Adrenal gland (tissue), 12 donors: ENCODE results near the gene ARHGAP10. TPM values are rescaled to one million over a fixed set of nuclear protein-coding genes. Genes with fewer than 3 reads are reported as not detected.
"Not testable (repeated sequence)": the region's sequence is repeated elsewhere in the genome, so short reads cannot be mapped to it uniquely, and the experiment has no call there.

ENCODE experiments used
- DNase-seq, 7 donors: peaks; one replicate each; pipeline ENCODE4 v3.0.0-alpha.2; 2019 to 2020
- H3K27ac ChIP-seq, 5 donors: fragments of 200-600 bp; sonication (generic) in 4 of 5; 1 replicate in 3 of 5; 2 replicates in 2 of 5; pipeline versions ENCODE4 v1.5.1 to v1.8.0; 2016 to 2020; ENCODE audit warnings: mild to moderate bottlenecking in 1 of 5
- H3K27me3 ChIP-seq: fragments of 200-600 bp; 2 replicates; pipeline ENCODE4 v1.8.0; 2021
- H3K36me3 ChIP-seq, 2 donors: fragments of 200-600 bp; replicated peaks in 1 of 2; 1 replicate in 1 of 2; 2 replicates in 1 of 2; pipeline versions ENCODE4 v1.5.1 to v1.8.0; 2018 to 2022
- H3K4me1 ChIP-seq, 2 donors: fragments of 200-600 bp; replicated peaks in 1 of 2; 1 replicate in 1 of 2; 2 replicates in 1 of 2; pipeline versions ENCODE4 v1.5.1 to v1.8.0; 2018 to 2021
- H3K4me3 ChIP-seq, 4 donors: fragments of 200-600 bp; sonication (generic) in 3 of 4; one replicate each; pipeline ENCODE4 v1.5.1; 2016 to 2018
- H3K9me3 ChIP-seq, 3 donors: fragments of 200-600 bp; sonication (generic) in 1 of 3; replicated peaks in 1 of 3; 1 replicate in 2 of 3; 2 replicates in 1 of 3; pipeline versions ENCODE4 v1.5.1 to v1.8.0; 2016 to 2021
- POLR2A ChIP-seq, 2 donors: fragments of 450-650 bp; IDR thresholded peaks; one replicate each; pipeline ENCODE4 v1.6.1; 2017; ENCODE audit warnings: antibody characterized with exemption in 2 of 2, mild to moderate bottlenecking in 2 of 2, moderate library complexity in 1 of 2
- WGBS, 4 donors: extraction: QIAGEN DNeasy Blood & Tissue Kit in 2 of 4; methylation state at CpG; one replicate each; pipeline versions ENCODE4 v1.1.5 to v1.1.7; 2013 to 2017; 5-methylcytosine and 5-hydroxymethylcytosine counted together
- intact Hi-C, 2 donors: fragments of 100-400 bp; cut with DNase I; formaldehyde crosslinking; loops; one replicate each; pipeline versions ENCODE4 v1.14.1 to v1.15.0; 2022 to 2023
- polyA plus RNA-seq, 3 donors: library from polyadenylated mRNA; stranded (reverse); fragments of 200-250 nt in 2 of 3; fragments of 350-450 nt in 1 of 3; fragmentation: Illumina TruSeq in 1 of 3; extraction: RNeasy Lipid Tissue Mini Kit (QIAGEN cat#74804) in 1 of 3; gene quantifications; one replicate each; pipeline ENCODE4 v1.2.3, GENCODE V29; 2013 to 2014
- total RNA-seq, 9 donors: library from RNA; depleted of rRNA in 4 of 9; stranded (reverse); fragments of >200 nt in 4 of 9; fragments of 120-200 nt in 1 of 9; fragmentation: NEBNext Ultra II Directional in 1 of 9; extraction: Animal tissue kit (Norgen Biotek cat#: 25700) in 1 of 9; gene quantifications; one replicate each; pipeline versions ENCODE4 v1.1.0 to v1.2.4, GENCODE V29; 2013 to 2023
- TF ChIP-seq, protein P1 (sequence below), 6 experiments: fragments of 450-650 bp in 4 of 6; fragments of 200-600 bp in 2 of 6; sonication (generic) in 1 of 6; IDR thresholded peaks; 1 replicate in 5 of 6; 2 replicates in 1 of 6; pipeline versions ENCODE4 v1.5.1 to v1.8.0; 2016 to 2021; ENCODE audit warnings: antibody characterized with exemption in 6 of 6, mild to moderate bottlenecking in 2 of 6, moderate library complexity in 1 of 6
- donor health status: healthy with polysubstance abuse.
- donor health status: Bipolar disorder and iron deficiency.
- donor health status: DM: yes; HTN: yes; CAD: no.
- donor health status: DM: no; HTN: no; CAD: no.
- donor health status: DM: no; HTN: no; CAD: no.
- donor health status: DM: yes; HTN: yes; CAD: no.

Gene ARHGAP10
- total and polyA plus RNA-seq, 12 donors, result 7.0 to 40.8 (median 22.1) TPM

DNA sequence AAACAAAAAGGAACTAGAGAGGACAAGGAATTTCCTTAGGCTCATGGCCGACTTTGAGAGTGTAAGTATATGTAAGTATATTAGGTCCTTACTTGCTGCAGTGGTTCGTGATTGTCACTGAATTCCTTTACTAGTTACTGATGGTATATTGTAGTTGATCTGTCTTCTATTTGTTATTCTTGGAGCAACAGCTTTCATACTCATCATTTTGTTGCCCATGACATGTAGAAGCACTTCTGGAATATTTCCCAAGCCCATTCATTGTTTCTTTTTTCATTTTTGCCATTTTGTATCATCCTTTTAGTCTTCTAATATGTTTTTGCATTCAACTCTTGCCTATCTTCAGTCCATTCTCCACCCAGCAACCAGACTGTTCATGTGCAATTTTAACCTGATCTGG lies 170.0 kb downstream of the ARHGAP10 start:
- H3K36me3 ChIP-seq, result no peaks in the 10 kb centered on the region
- H3K27ac ChIP-seq, result no peak overlapping the region
- peaks cover 8 to 9% of the 10 kb centered on the region in 2 donors for H3K4me1 ChIP-seq
- intact Hi-C loops, result no loop called here
- no peak overlapping the region for H3K4me3 ChIP-seq
- no peak for DNase-seq
- TF ChIP-seq POLR2A (IDR thresholded peaks at IDR 0.05), result no peak
- TF ChIP-seq, protein P1, sequence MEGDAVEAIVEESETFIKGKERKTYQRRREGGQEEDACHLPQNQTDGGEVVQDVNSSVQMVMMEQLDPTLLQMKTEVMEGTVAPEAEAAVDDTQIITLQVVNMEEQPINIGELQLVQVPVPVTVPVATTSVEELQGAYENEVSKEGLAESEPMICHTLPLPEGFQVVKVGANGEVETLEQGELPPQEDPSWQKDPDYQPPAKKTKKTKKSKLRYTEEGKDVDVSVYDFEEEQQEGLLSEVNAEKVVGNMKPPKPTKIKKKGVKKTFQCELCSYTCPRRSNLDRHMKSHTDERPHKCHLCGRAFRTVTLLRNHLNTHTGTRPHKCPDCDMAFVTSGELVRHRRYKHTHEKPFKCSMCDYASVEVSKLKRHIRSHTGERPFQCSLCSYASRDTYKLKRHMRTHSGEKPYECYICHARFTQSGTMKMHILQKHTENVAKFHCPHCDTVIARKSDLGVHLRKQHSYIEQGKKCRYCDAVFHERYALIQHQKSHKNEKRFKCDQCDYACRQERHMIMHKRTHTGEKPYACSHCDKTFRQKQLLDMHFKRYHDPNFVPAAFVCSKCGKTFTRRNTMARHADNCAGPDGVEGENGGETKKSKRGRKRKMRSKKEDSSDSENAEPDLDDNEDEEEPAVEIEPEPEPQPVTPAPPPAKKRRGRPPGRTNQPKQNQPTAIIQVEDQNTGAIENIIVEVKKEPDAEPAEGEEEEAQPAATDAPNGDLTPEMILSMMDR (IDR thresholded peaks at IDR 0.05), result no peak
- no peaks in the 10 kb centered on the region for H3K27me3 ChIP-seq
- WGBS, 4 donors, result 75 to 92% (median 87%) methylated on average over 2 of the region's 2 CpGs
- H3K9me3 ChIP-seq, result no peaks in the 10 kb centered on the region

DNA sequence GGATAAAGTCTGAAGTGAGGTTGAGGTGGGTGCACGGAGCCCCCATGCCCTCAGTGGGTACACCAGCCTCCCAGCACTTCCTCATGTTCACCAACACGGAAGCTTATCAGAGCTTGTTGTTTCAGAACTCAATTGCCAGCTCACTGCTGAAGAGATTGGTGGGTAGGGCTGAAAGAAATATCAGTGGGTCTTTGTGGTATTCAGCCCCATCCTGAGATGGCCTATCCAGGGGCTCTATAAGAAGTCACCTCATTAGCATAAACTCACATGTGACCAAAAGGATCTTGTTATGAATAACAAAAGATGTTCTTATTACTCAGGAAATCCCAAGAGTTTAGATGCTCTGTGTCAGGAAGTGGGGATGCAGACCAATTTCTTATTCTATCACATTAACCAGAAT lies 177.3 kb downstream of the ARHGAP10 start:
- H3K4me3 ChIP-seq, result no peak overlapping the region
- intact Hi-C loops, result no loop called here
- no peak for DNase-seq
- H3K9me3 ChIP-seq, result no peaks in the 10 kb centered on the region
- peaks cover 0 to 5% of the 10 kb centered on the region in 2 donors for H3K4me1 ChIP-seq
- TF ChIP-seq POLR2A (IDR thresholded peaks at IDR 0.05), result no peak
- TF ChIP-seq, protein P1 (IDR thresholded peaks at IDR 0.05), result no peak
- H3K36me3 ChIP-seq, result peaks cover 0 to 8% of the 10 kb centered on the region in 2 donors
- H3K27ac ChIP-seq, result no peak overlapping the region
- 48 to 100% (median 51%) methylated on average over 2 of the region's 2 CpGs for WGBS, 4 donors
- H3K27me3 ChIP-seq, result no peaks in the 10 kb centered on the region

DNA sequence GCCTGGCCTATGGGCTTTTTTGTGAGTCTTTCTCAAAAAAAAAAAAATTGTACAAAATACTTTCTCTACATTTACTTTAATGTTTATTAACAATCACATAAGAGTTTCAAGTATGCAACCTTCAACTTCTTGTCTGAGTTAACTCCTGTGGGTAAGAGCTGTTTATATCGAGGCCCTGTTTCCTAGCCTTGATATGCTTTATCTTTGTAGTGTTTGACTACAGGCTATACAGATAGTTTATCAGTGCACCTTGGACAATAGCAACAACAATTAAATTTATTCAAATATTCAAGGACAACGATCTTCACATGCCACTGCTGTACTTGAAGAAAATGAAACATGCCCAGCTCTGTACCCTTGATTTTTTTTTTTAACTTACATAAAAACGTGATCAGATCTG lies 178.4 kb downstream of the ARHGAP10 start:
- no peak for DNase-seq
- no peaks in the 10 kb centered on the region for H3K9me3 ChIP-seq
- H3K36me3 ChIP-seq, result peaks cover 0 to 8% of the 10 kb centered on the region in 2 donors
- no peak overlapping the region for H3K4me3 ChIP-seq
- TF ChIP-seq, protein P1 (IDR thresholded peaks at IDR 0.05), result no peak
- no peak for TF ChIP-seq POLR2A (IDR thresholded peaks at IDR 0.05)
- H3K4me1 ChIP-seq, result peaks cover 0 to 5% of the 10 kb centered on the region in 2 donors
- H3K27me3 ChIP-seq, result no peaks in the 10 kb centered on the region
- intact Hi-C loops, result no loop called here
- peak overlapping the region in 1 of 5 donors; percentile 41 for H3K27ac ChIP-seq
- WGBS, 4 donors, result 38 to 57% (median 48%) methylated on average over 3 of the region's 3 CpGs

DNA sequence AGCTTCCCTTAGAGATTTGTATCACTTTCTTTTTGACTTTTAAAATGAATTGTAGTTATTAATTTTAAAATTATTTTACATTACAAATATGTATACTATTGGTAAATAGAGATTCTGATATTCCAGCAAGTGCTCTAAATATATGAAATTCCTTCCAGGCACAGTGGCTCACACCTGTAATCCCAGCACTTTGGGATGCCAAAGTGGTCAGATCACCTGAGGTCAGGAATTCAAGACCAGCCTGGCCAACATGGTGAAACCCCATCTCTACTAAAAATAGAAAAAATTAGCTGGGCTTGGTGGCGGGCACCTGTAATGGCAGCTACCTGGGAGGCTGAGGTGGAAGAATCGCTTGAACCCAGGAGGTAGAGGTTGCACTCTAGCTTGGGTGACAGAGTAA lies 180.2 kb downstream of the ARHGAP10 start:
- H3K4me3 ChIP-seq, H3K27me3 ChIP-seq, H3K36me3 ChIP-seq, H3K4me1 ChIP-seq, H3K9me3 ChIP-seq, intact Hi-C loops, H3K27ac ChIP-seq, DNase-seq: not testable (repeated sequence)
- WGBS, 4 donors, result 95 to 100% (median 96%) methylated on average over 2 of the region's 2 CpGs

DNA sequence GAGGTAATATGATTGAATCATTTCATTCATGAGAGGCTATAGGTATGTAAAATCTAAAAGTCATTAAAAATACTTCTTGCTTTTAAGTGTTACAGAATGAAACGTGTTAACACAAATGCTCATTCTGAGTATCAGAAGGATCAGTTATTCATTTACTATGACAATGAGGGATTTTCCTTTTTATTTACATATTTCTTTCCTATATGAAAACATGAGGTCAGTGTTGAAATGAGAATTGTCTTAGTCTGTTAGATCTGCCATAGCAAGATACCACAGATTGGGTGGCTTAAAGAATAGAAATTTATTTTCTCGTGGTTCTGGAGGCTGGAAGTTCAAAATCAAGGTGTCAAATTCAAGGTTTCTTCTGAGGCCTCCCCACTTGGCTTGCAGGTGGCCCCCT lies 181.2 kb downstream of the ARHGAP10 start:
- WGBS, 4 donors, result 92 to 95% (median 93%) methylated on average over 2 of the region's 2 CpGs
- H3K9me3 ChIP-seq, result no peaks in the 10 kb centered on the region
- H3K27ac ChIP-seq, result no peak overlapping the region
- H3K27me3 ChIP-seq, result no peaks in the 10 kb centered on the region
- H3K4me3 ChIP-seq, result no peak overlapping the region
- H3K36me3 ChIP-seq, result peaks cover 0 to 8% of the 10 kb centered on the region in 2 donors
- H3K4me1 ChIP-seq, result peaks cover 0 to 5% of the 10 kb centered on the region in 2 donors
- no peak for DNase-seq
- intact Hi-C loops, result no loop called here
- TF ChIP-seq, protein P1 (IDR thresholded peaks at IDR 0.05), result no peak
- no peak for TF ChIP-seq POLR2A (IDR thresholded peaks at IDR 0.05)
